ENCODE measurements around the gene REG1B.

DNA sequence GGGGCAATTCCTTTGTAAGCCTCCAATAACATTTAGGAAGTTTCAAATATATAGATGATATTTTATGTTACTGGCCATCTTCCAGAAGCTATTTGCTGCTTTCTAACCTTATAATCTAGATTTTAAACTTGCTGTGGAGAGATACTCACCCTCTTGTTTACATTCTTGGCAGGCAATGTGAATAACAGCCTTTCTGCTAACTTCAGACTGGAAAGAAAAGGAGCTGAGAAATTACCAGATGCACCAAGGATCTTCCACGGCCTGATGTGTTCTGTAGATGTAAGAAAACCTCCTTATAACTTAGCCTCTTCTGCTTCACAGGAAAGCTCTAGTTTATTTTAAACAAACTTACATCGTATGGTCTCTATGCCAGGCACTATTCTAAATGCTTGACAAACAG lies 16.7 kb downstream of the REG1B start:
- no peak for TF ChIP-seq CTCF (IDR thresholded peaks at IDR 0.05)
- no peak for TF ChIP-seq POLR2A (IDR thresholded peaks at IDR 0.05; ENCODE audit: low read depth)
- no peak for TF ChIP-seq EP300 (IDR thresholded peaks at IDR 0.05)
- no peak for TF ChIP-seq POLR2AphosphoS5 (IDR thresholded peaks at IDR 0.05)
